Keratinocyte (primary cell): ENCODE data around the gene DPEP2NB. TPM values are rescaled to one million over a fixed set of nuclear protein-coding genes. Genes with fewer than 3 reads are reported as not detected.

Experiments used
- DNase-seq: peaks from one replicate; pipeline ENCODE4 v3.0.0-alpha.2; 2011; ENCODE audit warnings: low read depth, missing footprints, low spot score
- FAIRE-seq: peaks from 2 replicates; lab custom pipeline; 2011; peaks lifted over from hg19 to GRCh38; lab: Jason Lieb, UNC
- H2AFZ ChIP-seq: 2 replicates; pipeline ENCODE4 v1.6.0; 2012; ENCODE audit warnings: low read length, control low read depth, inconsistent platforms; ENCODE audit not compliant: control insufficient read depth
- H3K27ac ChIP-seq: 2 replicates; pipeline ENCODE4 v1.5.1; 2011; ENCODE audit warnings: low read length; ENCODE audit not compliant: control insufficient read depth, insufficient read depth
- H3K27me3 ChIP-seq: 3 replicates; pipeline ENCODE4 v1.6.0; 2011; ENCODE audit warnings: low read length; ENCODE audit not compliant: control insufficient read depth, insufficient read depth; ENCODE audit errors: extremely low read depth
- H3K36me3 ChIP-seq, 2 experiments: 2 replicates in 1 of 2; 3 replicates in 1 of 2; pipeline ENCODE4 v1.5.1; 2011; ENCODE audit warnings: low read length in 2 of 2, mild to moderate bottlenecking in 1 of 2; ENCODE audit not compliant: control insufficient read depth in 2 of 2, insufficient read depth in 2 of 2; ENCODE audit errors: extremely low read depth in 1 of 2
- H3K4me1 ChIP-seq: 3 replicates; pipeline ENCODE4 v1.5.1; 2011; ENCODE audit warnings: low read length; ENCODE audit not compliant: control insufficient read depth, insufficient read depth; ENCODE audit errors: extremely low read depth
- H3K4me2 ChIP-seq: 3 replicates; pipeline ENCODE4 v1.6.0; 2011; ENCODE audit warnings: low read depth, low read length; ENCODE audit not compliant: control insufficient read depth, insufficient read depth; ENCODE audit errors: extremely low read depth
- H3K4me3 ChIP-seq, 3 experiments: fragments of 200-600 bp in 1 of 3; sonication (generic) in 1 of 3; 2 replicates in 2 of 3; 3 replicates in 1 of 3; pipeline ENCODE4 v1.5.1; 2011 to 2016; ENCODE audit warnings: low read length in 3 of 3, mild to moderate bottlenecking in 3 of 3, control low read depth in 2 of 3, inconsistent platforms in 1 of 3, low read depth in 1 of 3, mixed read lengths in 1 of 3, mixed run types in 1 of 3, moderate library complexity in 1 of 3; ENCODE audit not compliant: control insufficient read depth in 2 of 3, insufficient read depth in 2 of 3; ENCODE audit errors: extremely low read depth in 1 of 3
- H3K79me2 ChIP-seq: 2 replicates; pipeline ENCODE4 v1.6.0; 2012; ENCODE audit warnings: low read length; ENCODE audit not compliant: control insufficient read depth, insufficient read depth
- H3K9ac ChIP-seq: 3 replicates; pipeline ENCODE4 v1.6.0; 2011; ENCODE audit warnings: low read length; ENCODE audit not compliant: control insufficient read depth, insufficient read depth; ENCODE audit errors: extremely low read depth
- H3K9me1 ChIP-seq: 3 replicates; pipeline ENCODE4 v1.6.0; 2011; ENCODE audit warnings: low read length; ENCODE audit not compliant: control insufficient read depth, insufficient read depth; ENCODE audit errors: extremely low read depth
- H3K9me3 ChIP-seq: 2 replicates; pipeline ENCODE4 v1.5.1; 2012; ENCODE audit warnings: low read depth, low read length; ENCODE audit not compliant: control insufficient read depth
- H4K20me1 ChIP-seq: 3 replicates; pipeline ENCODE4 v1.6.0; 2011; ENCODE audit warnings: low read length; ENCODE audit not compliant: control insufficient read depth, insufficient read depth; ENCODE audit errors: extremely low read depth
- EZH2 ChIP-seq: IDR thresholded peaks from one replicate; pipeline ENCODE4 v1.6.1; 2012; ENCODE audit warnings: inconsistent platforms, mild to moderate bottlenecking, low read length, moderate library complexity
- dilution Hi-C: fragments of 300-500 bp; cut with MboI; formaldehyde crosslinking; loops from one replicate; pipeline ENCODE4 v1.7.0; 2020; ENCODE audit warnings: low sequenced_read_pairs; ENCODE audit not compliant: extremely low pct_ligation_motif_present
- polyA plus RNA-seq, 5 experiments: library from polyadenylated mRNA; depleted of rRNA in 3 of 5; stranded (reverse) in 3 of 5; stranded (forward) in 1 of 5; unstranded in 1 of 5; fragments of >200 nt; gene quantifications; 1 replicate in 1 of 5; 2 replicates in 3 of 5; 3 replicates in 1 of 5; pipeline versions ENCODE4 v1.2.1 to v1.2.3, GENCODE V29; 2011 to 2012; ENCODE audit warnings: missing spikeins in 2 of 5, low read depth in 1 of 5, low replicate concordance in 1 of 5
- TF ChIP-seq, protein P1 (sequence below), 3 experiments: IDR thresholded peaks in 1 of 3; conservative IDR thresholded peaks in 1 of 3; optimal IDR thresholded peaks in 1 of 3; 2 replicates in 2 of 3; 3 replicates in 1 of 3; pipeline versions ENCODE3 to v1.5.1; 2011; ENCODE audit warnings: low read length in 3 of 3, mild to moderate bottlenecking in 3 of 3, moderate library complexity in 2 of 3, control low read depth in 1 of 3, inconsistent platforms in 1 of 3; ENCODE audit not compliant: insufficient read depth in 2 of 3; ENCODE audit errors: extremely low read depth in 1 of 3

DPEP2NB gene
- polyA plus RNA-seq, 1 donor (not counting 4 experiments of a cell fraction or from before 2014, with no cell fraction given), result 0.05 TPM

DNA sequence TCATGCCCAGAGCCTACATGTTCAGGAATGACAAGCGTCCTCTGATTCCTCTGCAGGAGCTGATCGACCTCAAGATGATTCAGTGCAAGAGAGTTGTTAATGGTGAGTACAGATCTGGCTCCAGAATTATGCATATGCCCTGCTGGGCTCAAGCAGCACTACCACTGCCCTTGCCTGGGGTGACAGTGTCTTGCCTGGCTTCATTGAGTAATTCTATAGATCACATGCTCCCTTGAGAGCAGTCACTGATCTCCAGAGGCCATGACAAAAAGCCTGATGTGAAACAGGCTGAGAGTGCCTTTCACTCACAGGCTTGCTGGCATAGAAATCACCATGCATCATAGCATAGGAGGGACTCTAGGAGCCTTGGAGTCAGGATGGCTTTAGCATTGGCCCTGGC, 33.7 kb upstream of the DPEP2NB start:
- DNase-seq (no peak), FAIRE-seq (no peak)
- TF ChIP-seq, protein P1, sequence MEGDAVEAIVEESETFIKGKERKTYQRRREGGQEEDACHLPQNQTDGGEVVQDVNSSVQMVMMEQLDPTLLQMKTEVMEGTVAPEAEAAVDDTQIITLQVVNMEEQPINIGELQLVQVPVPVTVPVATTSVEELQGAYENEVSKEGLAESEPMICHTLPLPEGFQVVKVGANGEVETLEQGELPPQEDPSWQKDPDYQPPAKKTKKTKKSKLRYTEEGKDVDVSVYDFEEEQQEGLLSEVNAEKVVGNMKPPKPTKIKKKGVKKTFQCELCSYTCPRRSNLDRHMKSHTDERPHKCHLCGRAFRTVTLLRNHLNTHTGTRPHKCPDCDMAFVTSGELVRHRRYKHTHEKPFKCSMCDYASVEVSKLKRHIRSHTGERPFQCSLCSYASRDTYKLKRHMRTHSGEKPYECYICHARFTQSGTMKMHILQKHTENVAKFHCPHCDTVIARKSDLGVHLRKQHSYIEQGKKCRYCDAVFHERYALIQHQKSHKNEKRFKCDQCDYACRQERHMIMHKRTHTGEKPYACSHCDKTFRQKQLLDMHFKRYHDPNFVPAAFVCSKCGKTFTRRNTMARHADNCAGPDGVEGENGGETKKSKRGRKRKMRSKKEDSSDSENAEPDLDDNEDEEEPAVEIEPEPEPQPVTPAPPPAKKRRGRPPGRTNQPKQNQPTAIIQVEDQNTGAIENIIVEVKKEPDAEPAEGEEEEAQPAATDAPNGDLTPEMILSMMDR (optimal IDR thresholded peaks at IDR 0.05 in 1 of 3, IDR thresholded peaks at IDR 0.05 in 1 of 3, conservative IDR thresholded peaks at IDR 0.05 in 1 of 3; ENCODE audit: extremely low read depth in 1 of 3, insufficient read depth in 2 of 3, low read length in 3 of 3), result peak in 1 of 3 experiments; percentile 15
- TF ChIP-seq EZH2, result no peak
- Histone ChIP-seq H3K79me2 (peaks cover 1% of the 10 kb centered on the region), H2AFZ (no peak overlapping the region), H3K27me3 (no peaks in the 10 kb centered on the region), H3K9me3 (no peaks in the 10 kb centered on the region), H3K36me3 (peaks cover 14 to 19% of the 10 kb centered on the region in 2 experiments), H3K9ac (no peak overlapping the region), H4K20me1 (no peaks in the 10 kb centered on the region), H3K4me3 (no peak overlapping the region), H3K9me1 (peaks cover 3% of the 10 kb centered on the region), H3K4me2 (no peak overlapping the region), H3K27ac (no peak overlapping the region), H3K4me1 (no peaks in the 10 kb centered on the region)
- dilution Hi-C loops, result no loop called here

DNA sequence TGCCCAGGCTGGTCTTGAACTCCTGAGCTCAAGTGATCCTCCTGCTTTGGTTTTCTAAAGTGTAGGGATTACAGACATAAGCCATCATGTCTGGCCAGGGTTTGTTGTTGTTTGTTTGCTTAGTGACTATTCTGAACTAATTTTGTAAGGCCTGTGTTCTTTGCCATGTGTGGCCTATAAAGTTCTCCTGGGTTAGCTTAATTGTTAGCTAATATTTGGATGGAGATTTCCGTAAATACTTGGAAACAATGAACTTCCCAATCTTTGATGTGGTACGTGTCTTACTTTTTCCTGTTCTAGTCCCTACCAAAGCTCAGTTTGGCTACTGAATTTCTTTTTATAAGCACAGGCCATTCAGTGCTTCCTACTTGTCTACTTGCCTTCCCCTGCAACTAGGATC, 32.3 kb upstream of the DPEP2NB start:
- no peaks in the 10 kb centered on the region for H3K4me1 ChIP-seq
- no peak overlapping the region for H3K27ac ChIP-seq
- dilution Hi-C loops, result no loop called here
- no peak overlapping the region for H3K4me2 ChIP-seq
- H3K4me3 ChIP-seq, result no peak overlapping the region
- peaks cover 3% of the 10 kb centered on the region for H3K9me1 ChIP-seq
- H2AFZ ChIP-seq, result no peak overlapping the region
- peaks cover 14 to 15% of the 10 kb centered on the region in 2 experiments for H3K36me3 ChIP-seq
- peaks cover 1% of the 10 kb centered on the region for H3K79me2 ChIP-seq
- no peaks in the 10 kb centered on the region for H3K9me3 ChIP-seq
- H3K9ac ChIP-seq, result no peak overlapping the region
- FAIRE-seq, result no peak
- no peak for TF ChIP-seq EZH2
- TF ChIP-seq, protein P1 (optimal IDR thresholded peaks at IDR 0.05 in 1 of 3, IDR thresholded peaks at IDR 0.05 in 1 of 3, conservative IDR thresholded peaks at IDR 0.05 in 1 of 3; ENCODE audit: extremely low read depth in 1 of 3, insufficient read depth in 2 of 3, low read length in 3 of 3), result no peak
- H3K27me3 ChIP-seq, result no peaks in the 10 kb centered on the region
- no peaks in the 10 kb centered on the region for H4K20me1 ChIP-seq
- no peak for DNase-seq
